GM23248 (cell line): Measurements from ENCODE around the gene LY86. TPM values are rescaled to one million over a fixed set of nuclear protein-coding genes. Genes with fewer than 3 reads are reported as not detected.
A peak's percentile ranks its signal among the peaks of the same experiment; 100 is the strongest.

Experiments used
- DNase-seq: peaks from one replicate; pipeline ENCODE4 v3.0.0-alpha.2; 2015
- H2AFZ ChIP-seq: fragments of 200-600 bp; sonication (generic); 2 replicates; pipeline ENCODE4 v1.6.1; 2016; ENCODE audit warnings: antibody characterized with exemption
- H3F3A ChIP-seq: fragments of 200-600 bp; sonication (generic); 2 replicates; pipeline ENCODE4 v1.6.1; 2016; ENCODE audit warnings: mild to moderate bottlenecking, antibody characterized with exemption, mixed run types; ENCODE audit not compliant: insufficient read depth
- H3K27ac ChIP-seq: fragments of 200-600 bp; sonication (generic); 2 replicates; pipeline ENCODE4 v1.5.1; 2016; ENCODE audit warnings: mild to moderate bottlenecking
- H3K27me3 ChIP-seq: fragments of 200-600 bp; sonication (generic); replicated peaks from 2 replicates; pipeline ENCODE4 v1.6.1; 2016; ENCODE audit warnings: mild to moderate bottlenecking; ENCODE audit not compliant: insufficient read depth
- H3K36me3 ChIP-seq: fragments of 200-600 bp; sonication (generic); 2 replicates; pipeline ENCODE4 v1.6.1; 2016; ENCODE audit warnings: low read depth, mild to moderate bottlenecking
- H3K4me1 ChIP-seq: fragments of 200-600 bp; sonication (generic); 2 replicates; pipeline ENCODE4 v1.6.1; 2016; ENCODE audit warnings: mild to moderate bottlenecking; ENCODE audit not compliant: insufficient read depth
- H3K4me2 ChIP-seq: fragments of 200-600 bp; sonication (generic); one replicate; pipeline ENCODE4 v1.6.1; 2016; ENCODE audit warnings: mild to moderate bottlenecking; ENCODE audit not compliant: unreplicated experiment
- H3K4me3 ChIP-seq: fragments of 200-600 bp; sonication (generic); 2 replicates; pipeline ENCODE4 v1.5.1; 2016; ENCODE audit warnings: mild to moderate bottlenecking
- H3K79me2 ChIP-seq: fragments of 200-600 bp; sonication (generic); 2 replicates; pipeline ENCODE4 v1.6.1; 2016; ENCODE audit warnings: mild to moderate bottlenecking; ENCODE audit not compliant: insufficient read depth
- H3K9ac ChIP-seq: fragments of 200-600 bp; sonication (generic); 2 replicates; pipeline ENCODE4 v1.6.1; 2016; ENCODE audit warnings: mild to moderate bottlenecking
- H3K9me2 ChIP-seq: fragments of 200-600 bp; sonication (generic); 2 replicates; pipeline ENCODE4 v1.6.1; 2016; ENCODE audit warnings: mixed run types, mild to moderate bottlenecking, moderate library complexity; ENCODE audit not compliant: insufficient read depth
- H3K9me3 ChIP-seq: fragments of 200-600 bp; sonication (generic); one replicate; pipeline ENCODE4 v1.6.1; 2017; ENCODE audit warnings: low read depth
- H4K20me1 ChIP-seq: fragments of 200-600 bp; sonication (generic); 2 replicates; pipeline ENCODE4 v1.6.0; 2016; ENCODE audit not compliant: insufficient read depth
- EZH2 ChIP-seq: fragments of 200-600 bp; sonication (generic); IDR thresholded peaks from 2 replicates; pipeline ENCODE4 v1.6.1; 2018; ENCODE audit warnings: antibody characterized with exemption, mild to moderate bottlenecking; ENCODE audit not compliant: insufficient read depth, poor library complexity, severe bottlenecking
- EZH2phosphoT487 ChIP-seq: fragments of 200-600 bp; sonication (generic); IDR thresholded peaks from 2 replicates; pipeline ENCODE4 v1.6.1; 2018; ENCODE audit warnings: antibody characterized with exemption, moderate library complexity, mild to moderate bottlenecking, low read depth; ENCODE audit not compliant: insufficient read depth
- WGBS, 2 experiments: methylation state at CpG; one replicate each; pipeline ENCODE4 v1.1.6; 2015 to 2017; ENCODE audit warnings: low lambda C conversion rate in 2 of 2, low coverage in 1 of 2; ENCODE audit errors: missing lambda C conversion rate in 2 of 2; 5-methylcytosine and 5-hydroxymethylcytosine counted together
- in situ Hi-C: fragments of 300-500 bp; cut with MboI; formaldehyde crosslinking; loops from 2 replicates; pipeline ENCODE4 v1.15.0; 2020
- polyA plus RNA-seq: library from polyadenylated mRNA; unstranded; fragments of >200 nt; fragmentation: Nextera tagmentation; extraction: Ambion mirVana; gene quantifications from 2 replicates; pipeline ENCODE4 v1.2.1, GENCODE V29; 2016
- total RNA-seq: library from RNA; depleted of rRNA; stranded (reverse); fragments of >200 nt; shearing (Covaris generic); gene quantifications from 2 replicates; pipeline ENCODE4 v1.2.3, GENCODE V29; 2014

LY86 gene
- total and polyA plus RNA-seq, 2 experiments from 2014 or later: not detected

DNA sequence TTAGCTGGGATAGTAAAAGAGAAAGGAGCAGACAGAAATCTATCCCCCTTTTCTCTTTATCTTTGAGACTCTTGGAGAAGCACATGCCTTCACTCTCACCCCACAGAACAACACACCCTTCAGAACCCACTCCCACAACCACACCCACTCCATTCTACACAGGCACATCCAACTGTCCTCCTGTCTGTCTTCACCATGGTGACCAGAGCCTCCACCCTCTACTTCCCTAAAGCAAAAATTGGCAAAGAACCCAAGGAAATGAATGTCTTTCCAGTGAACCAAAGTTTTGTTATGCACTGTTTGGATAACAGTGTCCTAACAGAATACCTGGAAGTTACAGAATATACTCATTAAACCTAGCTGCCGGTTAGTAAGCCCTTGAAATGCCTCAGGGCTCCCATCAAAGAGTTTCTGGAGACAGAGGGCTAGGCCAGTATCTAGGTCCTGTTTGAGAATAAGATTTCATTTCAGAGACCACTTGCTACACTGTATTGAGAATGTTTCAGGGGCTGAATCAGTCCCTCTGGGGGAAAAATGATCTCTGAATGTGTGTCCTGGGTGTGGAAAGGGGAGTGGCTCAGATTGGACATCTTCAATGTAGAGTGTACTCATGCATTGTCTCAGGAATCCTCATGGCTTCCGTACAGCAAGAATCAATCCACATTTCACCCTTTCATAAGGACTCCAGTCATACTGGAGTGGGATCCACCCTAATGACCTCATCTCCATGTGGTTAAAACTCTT is 101.1 kb downstream of the LY86 start:
- peak overlapping the region; percentile 18 for H3K4me2 ChIP-seq
- in situ Hi-C loops: loop anchor here (25.0 kb wide), 1 partner anchor 923 kb away; no protein-coding TSS in a partner anchor

DNA sequence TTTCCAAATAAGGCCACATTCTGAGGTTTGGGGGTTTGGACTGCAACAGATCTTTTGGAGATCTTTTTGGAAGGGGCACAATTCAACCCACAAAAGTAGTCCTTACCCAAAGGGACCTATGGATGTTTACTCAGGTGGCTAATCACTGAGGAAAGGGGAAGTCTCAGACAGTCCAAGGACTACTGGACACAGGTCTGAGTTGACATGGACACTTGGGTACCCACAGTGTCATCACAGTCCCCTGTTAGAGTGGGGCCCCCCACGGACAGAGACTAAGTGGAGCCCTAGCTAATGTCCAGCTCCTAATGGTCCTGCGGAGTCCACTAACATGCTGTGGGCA is 101.6 kb downstream of the LY86 start:
- H3K36me3 ChIP-seq: no peaks in the 10 kb centered on the region
- no peaks in the 10 kb centered on the region for H3K9me3 ChIP-seq
- no peak overlapping the region for H3K4me3 ChIP-seq
- 91 to 98% methylated on average over 2 of the region's 2 CpGs for WGBS, 2 experiments
- TF ChIP-seq EZH2: no peak
- no peak for TF ChIP-seq EZH2phosphoT487
- no peaks in the 10 kb centered on the region for H4K20me1 ChIP-seq
- H2AFZ ChIP-seq: peak overlapping the region; percentile 51
- peak overlapping the region; percentile 69 for H3K27ac ChIP-seq
- H3K9me2 ChIP-seq: no peaks in the 10 kb centered on the region
- H3K4me1 ChIP-seq: peaks cover 23% of the 10 kb centered on the region
- H3F3A ChIP-seq: peaks cover 22% of the 10 kb centered on the region
- no peaks in the 10 kb centered on the region for H3K27me3 ChIP-seq
- peak overlapping the region; percentile 18 for H3K4me2 ChIP-seq
- no peak for DNase-seq
- no peak overlapping the region for H3K9ac ChIP-seq
- no peaks in the 10 kb centered on the region for H3K79me2 ChIP-seq
- in situ Hi-C loops: loop anchor here (25.0 kb wide), 1 partner anchor 922 kb away; no protein-coding TSS in a partner anchor

More for the DNA sequence above, 101.1 kb downstream of the LY86 start:
- H3K36me3 ChIP-seq: no peaks in the 10 kb centered on the region
- no peak for TF ChIP-seq EZH2
- TF ChIP-seq EZH2phosphoT487: no peak
- DNase-seq: peak; percentile 82
- no peaks in the 10 kb centered on the region for H4K20me1 ChIP-seq
- peak overlapping the region; percentile 69 for H3K27ac ChIP-seq
- 13 to 19% methylated on average over 2 of the region's 2 CpGs for WGBS, 2 experiments
- H3K27me3 ChIP-seq: no peaks in the 10 kb centered on the region
- peaks cover 18% of the 10 kb centered on the region for H3K4me1 ChIP-seq
- peaks cover 22% of the 10 kb centered on the region for H3F3A ChIP-seq
- H2AFZ ChIP-seq: peak overlapping the region; percentile 51
- no peaks in the 10 kb centered on the region for H3K9me2 ChIP-seq
- no peaks in the 10 kb centered on the region for H3K9me3 ChIP-seq
- no peak overlapping the region for H3K4me3 ChIP-seq
- H3K79me2 ChIP-seq: no peaks in the 10 kb centered on the region
- peak overlapping the region; percentile 25 for H3K9ac ChIP-seq

DNA sequence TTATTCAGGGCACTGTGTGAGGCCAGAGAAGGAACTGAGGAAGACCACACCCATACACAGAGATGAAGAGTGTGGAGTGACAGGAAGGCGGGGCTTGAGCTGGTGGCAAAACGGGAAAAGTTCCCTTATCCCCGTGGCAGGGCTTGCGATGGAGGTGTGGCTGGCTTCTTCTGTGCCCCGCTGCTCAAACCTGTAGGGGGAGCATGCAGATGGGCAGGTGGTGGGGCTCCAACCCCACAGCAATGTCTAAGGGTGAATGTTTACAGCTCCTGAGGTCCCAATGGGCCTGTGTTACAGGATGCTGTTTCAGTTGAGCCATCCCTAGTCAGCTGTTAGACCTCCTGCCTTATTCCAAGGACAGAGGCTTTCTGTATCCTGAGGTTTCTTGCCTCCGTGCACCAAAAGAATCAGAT is 105.9 kb downstream of the LY86 start:
- in situ Hi-C loops: loop anchor here (25.0 kb wide), 1 partner anchor 918 kb away; no protein-coding TSS in a partner anchor
- WGBS, 2 experiments: 49 to 54% methylated on average over 6 of the region's 6 CpGs

DNA sequence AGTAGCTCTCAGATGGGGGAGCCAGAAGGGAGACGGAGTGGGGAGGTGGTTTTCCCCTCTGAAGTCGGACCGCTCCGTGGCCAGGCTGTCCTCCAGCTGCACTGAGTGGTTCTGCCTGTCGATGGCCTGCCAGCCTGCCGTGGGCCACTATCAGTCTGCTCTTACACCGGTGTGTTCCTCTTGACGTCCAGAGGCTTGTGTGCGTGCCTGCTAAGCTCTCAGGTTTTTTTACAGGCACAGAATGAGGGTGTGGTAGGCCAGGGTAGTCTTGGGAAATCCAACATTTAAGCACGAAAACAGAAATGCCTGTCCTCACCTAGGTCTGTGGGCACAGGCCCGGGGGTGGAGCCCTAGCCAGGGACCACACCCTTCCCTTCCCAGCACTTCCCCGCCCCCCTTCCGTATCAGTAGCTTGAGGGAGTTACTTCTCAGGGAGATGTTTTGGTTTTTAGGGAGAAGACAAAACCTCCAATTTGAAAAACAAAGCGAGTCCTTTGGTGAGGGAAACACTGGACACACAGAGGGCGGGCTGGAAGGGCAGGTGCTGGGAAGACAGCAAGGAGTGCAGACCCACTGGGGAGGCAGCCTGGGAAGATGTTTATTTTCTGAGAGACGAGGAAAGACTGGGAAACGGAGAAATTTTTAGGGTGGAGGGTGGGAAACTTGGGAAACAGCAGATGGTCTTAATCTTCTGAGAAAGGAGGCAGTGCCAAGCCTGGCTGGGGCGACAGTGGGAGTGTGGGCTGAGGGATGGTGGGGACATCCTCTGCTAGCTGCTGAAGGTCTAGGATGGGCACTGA is 106.5 kb downstream of the LY86 start:
- Histone ChIP-seq H3K79me2 (no peaks in the 10 kb centered on the region), H3K4me1 (peaks cover 31% of the 10 kb centered on the region), H3F3A (peaks cover 20% of the 10 kb centered on the region), H3K4me3 (no peak overlapping the region; the same call in 1 of the 2 replicates), H3K36me3 (no peaks in the 10 kb centered on the region), H2AFZ (peak overlapping the region; percentile 28), H4K20me1 (no peaks in the 10 kb centered on the region), H3K27ac (0 out of 2 replicates have a peak overlapping the region, but pooled peaks have one; percentile 0), H3K27me3 (no peaks in the 10 kb centered on the region), H3K9me3 (no peaks in the 10 kb centered on the region), H3K9me2 (no peaks in the 10 kb centered on the region), H3K9ac (peak overlapping the region; percentile 25; the same call in 1 of the 2 replicates), H3K4me2 (peak overlapping the region; percentile 31)
- 15 to 17% methylated on average over 18 of the region's 18 CpGs for WGBS, 2 experiments
- DNase-seq: peak; percentile 40
- in situ Hi-C loops: loop anchor here (25.0 kb wide), 1 partner anchor 917 kb away; no protein-coding TSS in a partner anchor
- no peak for TF ChIP-seq EZH2
- TF ChIP-seq EZH2phosphoT487: no peak

More for the DNA sequence above, 105.9 kb downstream of the LY86 start:
- no peaks in the 10 kb centered on the region for H3K79me2 ChIP-seq
- H3K9me3 ChIP-seq: no peaks in the 10 kb centered on the region
- no peak overlapping the region for H3K27ac ChIP-seq
- no peak overlapping the region for H3K4me2 ChIP-seq
- H3K9ac ChIP-seq: no peak overlapping the region
- peaks cover 21% of the 10 kb centered on the region for H3F3A ChIP-seq
- peaks cover 33% of the 10 kb centered on the region for H3K4me1 ChIP-seq
- no peaks in the 10 kb centered on the region for H3K9me2 ChIP-seq
- DNase-seq: no peak
- no peaks in the 10 kb centered on the region for H3K27me3 ChIP-seq
- H2AFZ ChIP-seq: peak overlapping the region; percentile 28
- no peaks in the 10 kb centered on the region for H4K20me1 ChIP-seq
- no peak overlapping the region for H3K4me3 ChIP-seq
- TF ChIP-seq EZH2 (no peak), EZH2phosphoT487 (no peak)
- no peaks in the 10 kb centered on the region for H3K36me3 ChIP-seq
